GM18520 (cell line): ENCODE data around the gene PPP1R8.
"Not testable (repeated sequence)": the region's sequence is repeated elsewhere in the genome, so short reads cannot be mapped to it uniquely, and the experiment has no call there.

ENCODE experiments used
- ATAC-seq: cut with Tn5 transposase; IDR thresholded peaks from one replicate; pipeline ENCODE4 v1.9.1; 2021; ENCODE audit not compliant: unreplicated experiment

Gene PPP1R8

DNA sequence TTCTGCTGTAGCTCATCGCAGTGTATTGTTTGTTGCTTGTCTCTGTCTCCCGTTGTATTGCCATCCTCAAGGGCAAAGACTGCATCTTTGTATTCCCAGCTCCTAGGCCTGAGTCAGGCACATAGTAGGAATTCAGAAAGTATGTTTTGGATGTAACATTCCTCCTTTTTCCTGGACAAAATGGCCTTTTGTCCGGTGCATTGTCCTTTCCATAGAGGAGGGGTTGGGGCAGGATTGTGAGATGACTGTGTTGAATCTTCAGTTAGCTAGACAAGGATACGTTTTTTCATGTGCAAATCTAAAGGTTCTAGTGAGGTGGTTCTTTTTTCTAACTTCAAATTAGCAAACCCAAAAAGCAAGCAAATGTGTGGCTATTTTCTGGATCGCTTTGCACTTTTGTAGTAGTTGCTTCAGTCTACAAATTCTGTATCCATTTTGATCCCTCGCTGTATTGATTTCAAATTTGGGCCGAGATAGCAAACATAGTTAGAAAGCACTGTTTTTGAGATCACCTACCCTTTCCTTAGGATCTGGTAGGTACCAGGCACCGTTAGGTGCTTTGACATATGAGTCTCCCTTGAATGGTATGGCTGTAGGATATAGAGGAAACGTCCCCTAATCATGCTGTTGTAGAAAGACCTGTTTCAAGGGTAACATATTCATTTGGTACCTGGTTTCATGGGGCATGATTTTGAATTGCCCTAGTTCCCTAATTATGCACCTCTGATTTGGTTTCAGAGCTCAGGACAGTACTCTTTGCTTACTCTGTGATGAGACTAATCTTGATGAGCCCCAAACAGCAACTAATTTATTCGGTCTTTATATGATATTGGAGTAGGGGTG is 1.2 kb downstream of the PPP1R8 start:
- ATAC-seq: no peak

DNA sequence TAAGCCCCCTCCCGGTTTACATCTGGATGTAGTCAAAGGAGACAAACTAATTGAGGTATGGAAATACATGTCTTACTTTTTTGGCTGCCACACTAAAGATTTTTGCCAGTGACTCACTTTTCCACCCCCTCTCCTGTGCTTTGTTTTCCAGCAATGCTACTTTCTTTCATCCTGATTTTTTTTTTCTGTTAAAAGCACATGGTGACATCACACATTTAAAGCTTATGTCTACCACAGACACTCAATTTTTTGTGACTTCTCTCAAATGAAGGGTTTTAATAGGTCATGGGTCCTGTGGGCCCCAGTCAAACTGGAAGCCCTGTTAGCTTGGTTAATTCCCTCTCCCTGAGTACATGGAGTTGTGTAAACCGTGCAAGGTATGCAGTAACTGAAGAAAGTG is 2.2 kb downstream of the PPP1R8 start:
- no peak for ATAC-seq

DNA sequence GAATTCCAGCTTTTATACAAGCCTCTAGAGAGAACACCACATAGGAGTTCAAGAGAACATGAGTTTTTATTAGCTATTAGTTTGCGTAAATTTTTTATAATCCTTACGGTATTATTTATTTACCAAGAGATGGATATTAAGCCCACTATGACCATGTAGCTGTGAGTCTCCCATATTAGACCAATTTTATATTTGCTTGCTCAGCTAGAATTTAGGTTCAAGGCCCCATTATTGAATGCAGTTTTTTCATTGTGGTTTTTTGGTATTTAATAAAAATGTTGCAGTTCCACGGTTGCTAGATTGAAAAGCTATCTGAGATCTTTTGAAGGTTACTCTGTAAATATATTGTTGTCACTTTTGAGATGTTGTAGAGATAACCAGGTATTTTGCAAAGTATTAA is 2.9 kb downstream of the PPP1R8 start:
- no peak for ATAC-seq

DNA sequence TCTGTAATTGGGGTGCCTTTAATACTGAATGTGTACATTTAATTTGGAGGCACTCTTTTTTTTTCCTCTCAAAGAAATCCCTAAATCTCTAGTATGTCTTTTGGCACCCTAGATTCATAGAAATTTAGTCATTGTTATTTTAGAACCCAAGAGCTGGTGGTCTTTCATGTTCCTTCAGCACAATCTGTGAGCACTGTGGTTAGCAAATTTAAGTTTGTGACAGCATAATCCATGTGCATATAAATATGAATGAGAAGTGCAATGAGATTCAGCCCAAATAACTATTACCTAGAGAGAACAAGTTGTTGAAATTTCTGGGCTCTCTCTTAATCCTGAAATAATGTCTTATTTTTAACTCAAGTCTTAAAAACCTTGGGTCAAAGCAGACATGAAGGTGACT is 4.5 kb downstream of the PPP1R8 start:
- ATAC-seq: no peak

DNA sequence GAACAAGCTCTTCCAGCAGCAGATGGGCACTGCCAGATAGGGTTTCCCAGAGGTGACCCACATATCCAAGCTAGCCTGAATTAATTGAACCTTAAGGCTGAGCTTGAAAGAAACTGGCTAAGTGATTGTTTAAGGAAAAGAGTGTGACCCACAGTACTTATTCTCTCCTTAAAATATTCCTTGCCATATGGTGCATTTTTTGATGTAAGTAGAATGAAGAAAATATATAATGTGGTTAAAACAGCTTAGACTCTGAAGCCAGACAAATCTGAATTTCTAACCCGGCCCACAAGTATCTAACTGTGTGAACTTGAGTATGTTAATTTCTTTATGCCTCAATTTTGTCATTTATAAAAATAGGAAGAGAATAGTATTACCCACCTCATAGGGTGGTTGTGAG is 4.9 kb downstream of the PPP1R8 start:
- ATAC-seq: no peak

DNA sequence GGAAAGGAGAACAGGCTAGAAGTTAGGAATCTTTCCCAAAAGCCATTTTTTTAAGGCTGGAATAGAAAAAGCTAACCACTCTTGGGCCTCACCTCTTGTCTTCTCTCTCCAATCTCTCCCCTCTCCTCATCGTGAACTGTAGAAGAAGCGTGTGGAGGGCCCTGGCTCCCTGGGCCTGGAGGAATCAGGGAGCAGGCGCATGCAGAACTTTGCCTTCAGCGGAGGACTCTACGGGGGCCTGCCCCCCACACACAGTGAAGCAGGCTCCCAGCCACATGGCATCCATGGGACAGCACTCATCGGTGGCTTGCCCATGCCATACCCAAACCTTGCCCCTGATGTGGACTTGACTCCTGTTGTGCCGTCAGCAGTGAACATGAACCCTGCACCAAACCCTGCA is 19.4 kb downstream of the PPP1R8 start:
- ATAC-seq: no peak

DNA sequence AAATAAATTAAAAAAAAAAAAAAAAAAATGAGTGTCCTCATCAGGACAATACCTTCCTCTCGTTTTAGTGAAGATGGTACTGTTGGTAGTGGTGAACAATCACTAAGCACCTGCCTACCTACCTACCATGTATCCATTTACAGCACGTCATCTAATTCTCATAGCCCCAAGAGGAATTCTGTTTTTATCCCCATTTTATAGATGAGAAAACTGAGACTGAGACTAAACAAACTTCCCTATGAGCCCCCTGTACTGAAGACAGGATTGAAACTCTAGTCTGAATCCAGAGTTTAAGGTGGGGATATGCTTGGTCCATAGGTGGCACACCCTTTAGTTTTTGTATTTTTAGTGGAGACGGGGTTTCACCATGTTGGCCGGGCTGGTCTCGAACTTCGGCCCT is 24.5 kb downstream of the PPP1R8 start:
- ATAC-seq: no peak

DNA sequence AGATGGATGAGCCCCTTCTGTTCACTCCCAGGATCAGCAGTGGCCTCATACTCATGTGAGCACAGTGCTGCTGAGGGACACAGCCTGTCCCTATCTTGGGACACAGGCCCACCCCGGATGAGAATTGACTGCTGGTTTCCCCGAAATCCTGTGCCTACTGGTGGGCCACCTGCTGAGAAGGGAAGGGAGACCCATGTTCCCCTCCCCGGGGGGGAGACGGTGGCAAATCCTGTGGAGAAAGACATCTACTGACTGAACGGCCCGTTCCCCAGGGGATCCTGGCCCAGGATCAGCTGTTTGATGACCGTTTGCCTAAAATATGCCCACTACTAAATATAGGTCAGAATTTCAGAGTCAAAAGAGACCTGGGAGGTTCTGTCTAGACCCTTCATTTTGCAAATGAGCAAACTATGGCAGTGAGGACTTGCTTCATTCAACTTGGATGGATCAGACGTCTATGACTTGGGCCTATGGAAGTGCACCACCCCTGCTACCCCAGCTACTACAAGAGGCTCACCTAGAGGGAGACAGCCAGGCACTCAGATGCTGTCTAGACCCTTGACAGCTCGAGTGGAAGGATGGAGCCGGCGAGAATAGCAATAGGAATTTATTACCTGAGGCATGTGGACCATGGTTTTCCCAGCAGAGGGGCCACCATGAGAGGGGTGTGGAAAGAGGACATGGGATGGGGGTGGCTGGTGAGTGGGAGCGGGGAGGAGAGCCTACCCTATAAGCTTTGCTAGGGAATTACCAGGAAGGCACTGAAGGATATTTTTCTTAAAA is 26.2 kb downstream of the PPP1R8 start:
- ATAC-seq: no peak

DNA sequence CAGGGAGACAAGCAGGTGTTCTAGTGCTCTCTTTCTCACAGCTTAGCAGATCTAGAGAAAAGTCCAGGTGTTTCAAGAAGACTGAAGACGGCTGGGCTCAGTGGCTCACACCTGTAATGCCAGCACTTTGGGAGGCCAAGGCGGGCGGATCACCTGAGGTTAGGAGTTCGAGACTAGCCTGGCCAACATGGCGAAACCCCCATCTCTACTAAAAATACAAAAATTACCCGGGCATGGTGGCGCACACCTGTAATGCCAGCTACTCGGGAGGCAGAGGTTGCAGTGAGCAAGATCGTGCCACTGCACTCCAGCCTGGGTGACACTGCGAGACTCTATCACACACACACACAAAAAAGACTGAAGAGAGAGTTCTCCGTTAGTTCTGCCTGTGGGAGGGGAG is 27.0 kb downstream of the PPP1R8 start:
- ATAC-seq: not testable (repeated sequence)

DNA sequence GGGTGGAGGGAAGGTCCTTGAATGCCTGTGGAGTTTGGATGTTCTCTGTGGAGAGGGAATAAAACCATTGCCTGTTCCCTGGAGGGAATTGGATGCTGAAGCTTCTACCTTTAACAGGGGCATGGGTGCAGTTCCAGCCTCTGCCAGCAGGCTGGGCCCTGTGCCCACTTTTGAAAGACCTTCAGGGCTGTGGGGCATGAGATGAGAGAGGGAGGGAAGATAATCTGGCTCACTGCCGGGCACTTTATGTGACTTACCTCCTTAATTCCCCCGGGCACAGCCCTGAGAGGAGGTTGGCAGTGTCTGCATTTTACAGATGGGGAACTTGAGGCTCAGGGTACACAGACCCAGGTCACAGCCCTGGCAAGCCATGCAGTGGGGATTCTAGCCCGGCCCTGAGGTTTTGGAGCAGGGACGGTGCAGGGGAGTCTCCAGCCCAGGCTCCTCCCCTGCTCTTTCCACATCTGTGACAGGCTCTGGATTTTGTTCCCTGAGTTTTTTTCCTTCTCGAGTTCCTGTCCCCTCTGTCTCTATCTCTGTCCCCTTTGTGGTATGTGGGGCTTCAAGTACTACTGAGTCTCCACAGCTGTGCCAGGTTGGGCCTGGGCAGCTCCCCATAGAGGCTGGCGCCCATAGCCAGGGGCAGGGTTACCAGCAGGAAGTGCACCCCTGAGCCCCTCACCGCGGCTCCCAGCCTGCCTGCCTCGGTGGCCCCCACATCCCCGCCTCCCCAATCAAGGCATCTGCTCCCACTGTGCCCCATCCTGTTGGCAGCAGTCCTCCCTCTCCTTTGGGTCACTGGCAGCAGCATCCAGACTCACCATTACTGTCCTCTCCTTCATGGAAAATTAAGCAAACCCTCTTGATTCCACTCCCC is 27.7 kb downstream of the PPP1R8 start:
- ATAC-seq: peak; percentile 66

DNA sequence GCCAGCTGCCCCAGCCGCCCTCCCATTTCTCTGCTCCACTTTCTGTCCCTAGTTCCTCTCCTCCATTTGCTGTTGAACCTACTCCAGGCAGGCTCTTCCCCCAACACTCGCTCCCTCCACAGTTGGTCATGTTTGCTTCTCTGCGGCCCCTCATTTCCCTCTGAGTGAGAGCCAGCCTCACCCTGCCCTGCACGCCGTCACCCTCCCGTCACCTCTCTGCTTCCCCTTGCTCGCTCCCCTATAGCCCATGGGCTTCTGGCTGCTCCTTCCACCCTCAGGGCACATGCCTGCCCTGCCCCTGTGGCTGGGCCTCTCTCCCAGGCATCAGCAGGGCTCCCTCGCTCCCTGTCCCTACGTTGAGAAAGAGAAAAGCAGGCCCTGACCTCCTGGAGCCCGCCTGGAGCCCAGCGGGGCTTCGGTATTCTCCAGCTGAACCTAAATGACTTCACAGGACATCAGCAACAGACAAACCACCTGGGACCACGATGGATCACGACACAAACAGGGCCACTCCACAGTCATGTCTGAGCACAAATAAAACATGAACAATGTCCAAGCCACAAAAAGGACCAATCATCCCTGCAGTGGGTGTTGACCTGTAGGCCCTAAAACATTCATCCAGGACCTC is 28.5 kb downstream of the PPP1R8 start:
- ATAC-seq: no peak

DNA sequence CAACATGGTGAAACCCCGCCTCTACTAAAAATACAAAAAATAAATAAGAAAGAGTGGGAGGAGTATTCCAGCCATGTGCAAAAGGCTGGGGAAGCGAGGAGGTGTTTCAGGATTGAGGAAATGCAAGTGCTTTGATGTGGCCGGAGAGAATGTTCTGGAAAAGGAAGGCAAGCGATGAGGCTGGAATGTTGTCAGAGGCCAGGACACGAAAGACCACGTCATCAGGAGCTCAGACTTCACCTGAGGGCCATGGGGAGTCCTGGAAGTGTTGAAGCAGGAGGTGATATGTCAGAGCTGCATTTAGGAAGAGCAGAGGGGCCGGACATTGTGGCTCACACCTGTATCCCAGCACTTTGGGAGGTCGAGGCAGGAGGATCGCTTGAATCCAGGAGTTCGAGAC is 30.9 kb downstream of the PPP1R8 start:
- ATAC-seq: no peak

DNA sequence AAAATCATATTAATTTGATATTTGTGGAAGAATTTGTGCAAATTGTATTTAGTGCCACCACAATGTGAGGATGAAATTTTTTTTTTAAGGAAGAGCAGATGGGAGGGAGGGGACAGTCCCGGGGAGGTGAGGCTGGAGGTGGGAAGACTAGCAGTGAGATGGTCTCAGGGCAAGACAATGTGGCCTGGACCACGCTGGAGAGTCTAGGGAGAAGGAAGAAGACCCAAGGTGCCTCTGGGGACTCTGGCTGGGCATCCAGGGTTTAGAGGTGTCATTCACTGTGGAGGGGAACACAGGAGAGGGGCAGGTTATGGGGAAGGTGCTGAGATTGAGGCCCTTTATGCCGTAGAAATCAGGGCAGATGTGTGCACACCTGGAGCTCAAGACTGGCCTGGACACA is 31.4 kb downstream of the PPP1R8 start:
- ATAC-seq: no peak

DNA sequence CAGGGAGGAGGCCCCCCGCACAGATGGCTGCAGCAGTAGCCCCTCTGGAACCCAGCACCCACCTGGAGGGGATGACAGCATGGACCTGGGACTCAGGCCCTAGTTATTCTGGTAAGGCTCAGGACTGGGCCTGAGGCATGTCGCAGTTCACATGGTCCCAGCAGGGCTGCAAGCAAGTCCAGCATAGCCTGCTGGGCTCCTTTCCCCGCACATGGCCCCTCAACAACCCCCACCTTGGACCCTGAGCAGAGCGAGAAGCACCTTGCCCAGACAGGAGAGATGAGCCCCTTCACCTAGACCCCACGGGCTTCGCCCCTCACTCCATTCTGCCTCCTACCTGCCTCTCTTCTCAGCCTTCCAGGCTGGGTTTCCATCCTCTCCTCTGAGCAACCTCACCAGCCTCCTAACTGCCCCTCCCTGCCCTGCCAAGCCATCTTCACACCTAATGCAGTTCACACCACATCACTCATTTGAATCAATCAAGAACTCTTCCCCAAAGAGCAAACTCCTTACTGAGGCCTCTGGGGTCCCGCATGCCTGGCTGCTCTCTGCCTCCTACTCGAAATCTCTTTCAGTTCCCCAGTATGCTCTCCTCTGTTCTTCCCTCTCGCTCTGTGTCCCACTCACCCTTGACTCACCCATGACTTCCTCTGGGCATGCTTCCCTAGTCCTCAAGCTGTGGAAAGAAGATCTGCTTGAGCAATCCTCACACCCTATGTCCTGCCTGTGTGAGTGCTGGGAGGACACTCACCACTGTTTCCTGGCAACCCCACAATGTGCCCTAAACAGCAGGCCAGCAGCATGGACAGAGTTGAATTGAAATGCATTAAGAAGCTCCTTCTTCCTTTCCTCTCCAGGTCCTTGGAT is 32.3 kb downstream of the PPP1R8 start:
- ATAC-seq: no peak

DNA sequence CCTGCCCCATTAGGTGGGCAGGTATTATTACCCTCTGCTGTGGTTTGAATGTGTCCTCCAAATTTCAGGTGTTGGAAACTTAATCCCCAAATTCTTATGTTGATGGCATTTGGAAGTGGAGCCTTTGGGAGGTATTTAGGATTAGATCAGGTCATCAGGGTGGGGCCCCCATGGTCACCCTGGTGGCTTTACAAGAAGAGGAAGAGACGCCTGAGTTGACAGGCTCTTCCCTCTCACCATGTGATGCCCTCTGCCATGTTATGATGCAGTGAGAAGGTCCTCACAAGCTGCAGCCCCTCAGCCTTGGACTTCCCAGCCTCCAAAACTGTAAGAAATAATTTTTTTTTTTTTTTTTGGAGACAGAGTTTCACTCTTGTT is 32.9 kb downstream of the PPP1R8 start:
- no peak for ATAC-seq

DNA sequence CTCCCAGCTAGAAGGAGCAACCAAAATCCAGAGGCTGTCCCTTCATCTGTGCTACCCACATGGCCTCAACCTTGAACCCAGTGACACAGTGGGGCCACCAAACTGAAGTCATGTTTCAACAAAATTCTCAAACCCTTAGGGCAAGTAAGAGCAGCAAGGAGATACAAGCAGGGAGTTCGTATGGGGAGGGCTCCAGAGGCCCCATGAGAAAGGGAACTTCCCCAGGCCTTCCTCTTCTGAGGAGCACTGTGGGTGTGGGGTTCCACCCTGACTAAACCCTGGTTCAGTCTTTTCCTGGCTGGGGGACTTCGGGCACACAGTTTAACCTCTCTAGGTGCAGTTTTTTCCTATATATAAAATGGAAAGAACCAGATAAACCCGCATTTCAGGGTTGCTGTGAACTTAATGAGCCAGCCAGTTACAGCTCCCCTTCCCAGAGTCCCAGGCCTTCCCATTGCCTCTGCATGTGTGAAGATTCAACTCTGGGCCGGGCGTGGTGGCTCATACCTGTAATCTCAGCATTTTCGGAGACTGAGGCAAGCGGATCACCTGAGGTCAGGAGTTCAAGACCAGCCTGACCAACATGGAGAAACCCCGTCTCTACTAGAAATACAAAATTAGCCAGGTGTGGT is 33.8 kb downstream of the PPP1R8 start:
- ATAC-seq: no peak

DNA sequence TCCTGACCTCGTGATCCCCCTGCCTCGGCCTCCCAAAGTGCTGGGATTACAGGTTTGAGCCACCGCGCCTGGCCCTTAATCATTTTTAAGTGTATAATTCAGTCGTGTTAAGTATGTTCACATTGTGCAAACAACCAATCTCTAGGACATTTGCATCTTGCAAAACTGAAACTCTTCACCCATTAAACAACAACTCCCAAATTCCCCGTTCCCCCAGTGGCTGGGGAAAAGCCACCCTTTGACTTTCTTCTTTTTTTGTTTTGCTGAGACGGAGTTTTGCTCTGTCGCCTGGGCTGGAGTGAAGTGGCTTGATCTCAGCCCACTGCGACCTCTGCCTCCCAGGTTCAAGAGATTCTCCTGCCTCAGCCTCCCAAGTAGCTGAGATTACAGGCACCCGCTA is 35.2 kb downstream of the PPP1R8 start:
- no peak for ATAC-seq

DNA sequence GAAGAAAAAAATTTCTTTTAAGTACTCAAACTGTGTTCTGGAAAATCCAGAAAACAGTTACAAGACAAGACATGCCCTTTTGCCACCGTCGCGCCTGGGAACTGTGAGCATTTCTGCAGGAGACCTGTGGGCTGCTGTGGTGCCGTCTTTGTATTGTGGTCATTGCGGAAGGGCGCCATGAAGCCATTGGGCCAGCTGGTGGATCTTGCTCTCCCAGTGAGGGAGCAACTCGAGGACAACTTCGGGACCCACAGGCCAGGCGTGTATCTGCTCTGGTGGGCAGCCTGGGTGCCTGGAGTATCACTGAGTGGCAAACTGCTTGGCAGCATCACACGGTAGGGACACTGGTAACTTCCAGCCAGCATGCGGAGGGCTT is 38.0 kb downstream of the PPP1R8 start:
- no peak for ATAC-seq

DNA sequence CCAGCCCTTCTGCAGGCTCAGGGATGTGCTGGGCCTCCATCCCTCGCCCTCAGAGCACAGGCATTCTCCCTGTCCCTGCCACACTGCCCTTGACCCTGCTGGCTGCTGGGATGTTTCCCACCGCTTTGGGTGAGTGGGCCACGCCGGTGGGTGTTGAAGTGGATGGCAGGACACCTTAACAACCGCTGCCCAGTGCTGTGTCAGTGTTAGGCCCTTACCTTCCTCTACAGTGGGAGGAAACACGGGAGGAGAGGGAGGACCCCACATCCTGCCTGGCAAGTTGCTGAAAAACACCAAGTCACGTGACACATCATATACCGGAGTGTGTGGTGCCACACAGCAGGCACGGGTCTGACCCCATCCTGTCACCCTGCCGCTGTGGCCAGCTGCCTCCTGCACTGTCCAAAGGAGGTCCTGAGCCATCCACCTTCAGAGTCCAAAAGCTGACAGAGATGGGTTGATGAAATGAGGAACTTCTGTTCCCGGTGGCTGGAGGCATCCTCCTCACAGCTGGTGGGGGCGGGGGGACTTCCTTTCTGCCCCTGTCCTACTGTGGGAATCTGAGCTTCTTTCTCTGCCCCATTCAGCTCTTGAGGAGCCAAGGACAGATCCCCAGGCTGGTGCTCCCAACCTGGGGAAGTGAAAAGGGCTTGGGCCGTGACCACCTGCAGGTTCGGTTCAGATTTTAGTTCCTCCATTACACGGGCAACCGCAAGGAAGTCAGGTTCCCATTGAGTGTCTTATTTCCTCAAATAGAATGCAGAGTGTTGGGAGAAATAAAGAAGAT is 38.5 kb downstream of the PPP1R8 start:
- ATAC-seq: no peak
